Measurements from ENCODE around the gene ADK. TPM values are rescaled to one million over a fixed set of nuclear protein-coding genes. Genes with fewer than 3 reads are reported as not detected.

ADK gene
- total and polyA plus RNA-seq, 2 of the 4 experiments (the other 2 are of a cell fraction) = 30.6 to 40.9 TPM

GRCh38 chr10:74177140-74177677, 26.2 kb downstream of the ADK start:
- no peak overlapping the region for H3K18ac ChIP-seq (ENCODE audit: low read depth, low read length)
- H2BK5ac ChIP-seq (ENCODE audit: low read depth, low read length, poor library complexity, severe bottlenecking) = peak overlapping the region; percentile 71
- peak overlapping the region; percentile 82 for H3K4me3 ChIP-seq (ENCODE audit: insufficient read depth, low read depth, low read length)
- ChIA-PET POLR2A (ENCODE audit: unreplicated experiment) (no interaction called here), CTCF (no interaction called here)
- intact Hi-C loops (cut with micrococcal nuclease) = no loop called here
- peak overlapping the region; percentile 60 to 97; a peak in 3 of 4 replicates for H4K8ac ChIP-seq (ENCODE audit: low read depth in 2 of 2, low read length in 2 of 2)
- H4K20me1 ChIP-seq (ENCODE audit: insufficient read depth, low read length) = no peaks in the 10 kb centered on the region
- dilution Hi-C loops (cut with HindIII; ENCODE audit: low sequenced_read_pairs, unreplicated experiment) = no loop called here
- in situ Hi-C loops (cut with MboI; ENCODE audit: low sequenced_read_pairs) = no loop called here
- H3K4me1 ChIP-seq (ENCODE audit: control insufficient read depth, insufficient read depth, low read length) = no peaks in the 10 kb centered on the region; the same call in 1 of the 2 replicates
- no TSS peak for BruUV-seq (replicated peaks)
- ATAC-seq (ENCODE audit: low read depth) (peak; percentile 7), DNase-seq (peak; percentile 17)
- 0% methylated on average over 7 of the region's 13 CpGs; no CpG with 5 or more reads in 1 of the 2 experiments for WGBS, 2 experiments (ENCODE audit: extremely low coverage in 2 of 2, insufficient read length in 1 of 2)
- H3K79me1 ChIP-seq (ENCODE audit: low read depth in 1 of 2, low read length in 2 of 2) = peaks cover 8 to 46% of the 10 kb centered on the region in 2 experiments; a peak in 3 of 4 replicates
- no peaks in the 10 kb centered on the region for H3K36me3 ChIP-seq (ENCODE audit: control insufficient read depth, insufficient read depth, low read length)
- H2BK120ac ChIP-seq (ENCODE audit: low read depth, low read length) = peak overlapping the region; percentile 36; the same call in 1 of the 2 replicates
- H2AFZ ChIP-seq (replicated peaks; ENCODE audit: low read length, poor library complexity) = peak overlapping the region; percentile 98
- H2BK20ac ChIP-seq (ENCODE audit: low read depth, low read length) = no peak overlapping the region
- H3K27me3 ChIP-seq (ENCODE audit: control insufficient read depth, insufficient read depth, low read length) = no peaks in the 10 kb centered on the region
- no peaks in the 10 kb centered on the region for H3K9me3 ChIP-seq (ENCODE audit: control insufficient read depth, insufficient read depth, low read length)
- peak overlapping the region; percentile 90 for H2AK9ac ChIP-seq (replicated peaks; ENCODE audit: low read depth, low read length, poor library complexity)
- H3K9ac ChIP-seq (ENCODE audit: low read depth, low read length) = peak overlapping the region; percentile 79
- peak overlapping the region; percentile 83 for H3K4me2 ChIP-seq (ENCODE audit: low read depth, low read length)
- H3K9me1 ChIP-seq (ENCODE audit: insufficient read depth, low read length) = peaks cover 8% of the 10 kb centered on the region
- peak overlapping the region; percentile 81 for H3K14ac ChIP-seq (replicated peaks; ENCODE audit: low read depth, low read length)
- no peak overlapping the region for H2BK15ac ChIP-seq (ENCODE audit: low read depth, low read length)
- H3K56ac ChIP-seq (ENCODE audit: extremely low read depth, insufficient read depth, low read length) = peak overlapping the region; percentile 49
- 0 out of 2 replicates have a peak overlapping the region, but pooled peaks have one; percentile 77 for H2AK5ac ChIP-seq (ENCODE audit: low read depth, low read length)
- TF ChIP-seq BHLHE40 (IDR thresholded peaks at IDR 0.05; ENCODE audit: low read depth, low read length) (no peak; the same call in 1 of the 2 replicates), RCOR1 (IDR thresholded peaks at IDR 0.05; ENCODE audit: insufficient replicate concordance, low read length) (no peak), SMC3 (IDR thresholded peaks at IDR 0.05; ENCODE audit: low read depth, low read length) (no peak), RAD21 (IDR thresholded peaks at IDR 0.05; ENCODE audit: low read length) (no peak), USF2 (IDR thresholded peaks at IDR 0.05; ENCODE audit: low read depth, low read length) (no peak), MXI1 (IDR thresholded peaks at IDR 0.05; ENCODE audit: borderline replicate concordance, low read depth, low read length) (0 out of 2 replicates have a peak, but pooled peaks have one; percentile 48), MAZ (IDR thresholded peaks at IDR 0.05; ENCODE audit: borderline replicate concordance, low read depth, low read length) (peak; percentile 16; the same call in 1 of the 2 replicates), NFE2L2 (IDR thresholded peaks at IDR 0.05; ENCODE audit: low read depth, low read length) (no peak), CEBPB (IDR thresholded peaks at IDR 0.05; ENCODE audit: low read depth, low read length) (no peak; the same call in 1 of the 2 replicates), RFX5 (IDR thresholded peaks at IDR 0.05; ENCODE audit: low read depth, low read length) (no peak), ELK1 (IDR thresholded peaks at IDR 0.05; ENCODE audit: borderline replicate concordance, low read depth, low read length) (no peak), FOS (IDR thresholded peaks at IDR 0.05; ENCODE audit: low read depth, low read length) (no peak), CHD1 (IDR thresholded peaks at IDR 0.05; ENCODE audit: low read depth, low read length) (no peak), CTCF (conservative IDR thresholded peaks at IDR 0.05; ENCODE audit: low read depth, low read length) (no peak), POLR2A (IDR thresholded peaks at IDR 0.05; ENCODE audit: low read depth, low read length) (no peak), MAFK (IDR thresholded peaks at IDR 0.05; ENCODE audit: low read depth, low read length) (no peak)
- peak overlapping the region; percentile 74 for H3K23ac ChIP-seq (ENCODE audit: low read depth, low read length)
- peak overlapping the region; percentile 53 for H4K91ac ChIP-seq (ENCODE audit: insufficient read depth, low read depth, low read length)
- peak overlapping the region; percentile 40 for H3K27ac ChIP-seq (ENCODE audit: insufficient read depth, low read length)
- H4K5ac ChIP-seq (ENCODE audit: low read depth, low read length) = peak overlapping the region; percentile 19
- H3K4ac ChIP-seq (ENCODE audit: low read depth, low read length) = peak overlapping the region; percentile 61

All from IMR-90 (cell line).